ENCODE results near the gene PFDN6. TPM values are rescaled to one million over a fixed set of nuclear protein-coding genes. Genes with fewer than 3 reads are reported as not detected.
"Not testable (repeated sequence)": the region's sequence is repeated elsewhere in the genome, so short reads cannot be mapped to it uniquely, and the experiment has no call there.

Gene PFDN6
- total RNA-seq, 2 experiments from 2014 or later = 106 to 107 TPM

DNA sequence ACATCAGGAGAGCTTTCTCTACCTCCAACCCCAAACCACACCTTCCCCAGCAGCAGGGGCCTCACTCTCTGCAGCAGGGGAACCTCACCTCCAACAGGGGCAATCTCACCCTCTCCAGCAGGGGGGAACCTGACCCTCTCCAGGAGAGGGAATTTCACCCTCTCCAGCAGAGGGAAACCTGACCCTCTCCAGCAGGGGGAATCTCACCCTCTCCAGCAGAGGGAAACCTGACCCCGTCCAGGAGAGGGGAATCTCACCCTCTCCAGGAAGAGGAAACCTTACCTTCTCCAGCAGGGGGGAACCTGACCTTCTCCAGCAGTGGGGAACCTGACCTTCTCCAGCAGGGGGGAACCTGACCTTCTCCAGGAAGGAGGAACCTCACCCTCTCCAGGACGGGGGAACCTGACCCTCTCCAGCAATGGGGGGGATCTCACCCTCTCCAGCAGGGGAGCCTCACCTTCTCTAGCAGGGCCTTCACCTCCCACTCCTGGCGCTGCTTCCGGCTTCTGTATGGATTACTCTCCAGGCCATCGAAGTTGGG lies 9.4 kb upstream of the PFDN6 start:
- H3K27ac Mint-ChIP-seq = peak overlapping the region; percentile 62
- no peaks in the 10 kb centered on the region for H3K9me3 Mint-ChIP-seq
- H3K4me3 Mint-ChIP-seq = no peak overlapping the region
- H3K4me1 Mint-ChIP-seq = peaks cover 39% of the 10 kb centered on the region
- peaks cover 18% of the 10 kb centered on the region for H3K36me3 Mint-ChIP-seq
- no peak for DNase-seq
- H3K27me3 Mint-ChIP-seq = no peaks in the 10 kb centered on the region

GRCh38 chr6:33280539-33280938 lies 8.9 kb upstream of the PFDN6 start:
- no peak overlapping the region for H3K4me3 Mint-ChIP-seq
- peaks cover 34% of the 10 kb centered on the region for H3K4me1 Mint-ChIP-seq
- no peaks in the 10 kb centered on the region for H3K27me3 Mint-ChIP-seq
- H3K36me3 Mint-ChIP-seq = peaks cover 13% of the 10 kb centered on the region
- DNase-seq = no peak
- no peaks in the 10 kb centered on the region for H3K9me3 Mint-ChIP-seq
- H3K27ac Mint-ChIP-seq = no peak overlapping the region

- not testable (repeated sequence) for DNase-seq, H3K27ac Mint-ChIP-seq, H3K9me3 Mint-ChIP-seq, H3K4me3 Mint-ChIP-seq, H3K27me3 Mint-ChIP-seq
- Mint-ChIP-seq H3K4me1 (peaks cover 23% of the 10 kb centered on the region), H3K36me3 (peaks cover 23% of the 10 kb centered on the region)
Measured at GRCh38 chr6:33285214-33285613, 4.2 kb upstream of the PFDN6 start.

GRCh38 chr6:33286946-33287914 lies 2.2 kb upstream of the PFDN6 start:
- Mint-ChIP-seq H3K27me3 (no peaks in the 10 kb centered on the region), H3K36me3 (peaks cover 34% of the 10 kb centered on the region), H3K27ac (no peak overlapping the region), H3K9me3 (no peaks in the 10 kb centered on the region), H3K4me3 (peak overlapping the region; percentile 99), H3K4me1 (peaks cover 27% of the 10 kb centered on the region)
- no peak for DNase-seq

DNA sequence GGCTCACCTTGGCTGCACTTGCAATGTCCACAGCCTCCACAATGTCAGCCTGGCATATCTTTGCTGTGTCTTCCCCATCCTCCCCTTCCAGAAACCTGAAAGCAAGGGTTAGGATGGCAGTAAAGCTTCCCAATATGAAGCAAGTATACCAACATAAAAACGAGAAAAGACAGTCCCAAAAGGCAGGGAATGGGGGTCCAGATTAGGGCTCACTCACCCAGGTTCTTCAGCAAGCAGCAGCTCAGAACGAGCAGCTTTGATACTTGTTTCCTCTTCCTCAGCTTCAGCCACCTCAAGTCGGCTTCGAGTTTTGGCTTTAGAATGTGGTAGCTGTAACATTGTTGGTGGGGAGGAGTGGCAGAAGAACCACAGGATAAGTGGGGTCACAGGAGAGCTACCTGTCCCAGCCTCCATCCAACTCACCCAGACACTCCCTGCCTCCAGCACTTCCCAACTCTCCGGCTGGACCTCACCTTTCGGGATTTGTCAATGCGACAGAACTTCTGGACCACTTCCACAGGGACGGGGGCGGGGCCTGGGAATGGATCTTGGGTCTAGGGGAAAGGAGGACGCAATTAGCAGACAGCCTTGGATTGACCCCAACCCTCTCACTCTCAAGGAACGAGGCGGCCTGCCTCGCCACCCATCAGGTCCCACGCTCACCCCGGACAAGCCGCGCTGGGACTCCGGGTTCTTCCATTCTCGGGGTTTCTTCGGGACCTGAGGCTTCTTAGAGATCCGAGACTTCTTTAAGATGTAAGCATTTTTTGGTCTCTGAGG lies 1.1 kb upstream of the PFDN6 start:
- no peaks in the 10 kb centered on the region for H3K27me3 Mint-ChIP-seq
- peaks cover 34% of the 10 kb centered on the region for H3K36me3 Mint-ChIP-seq
- peak overlapping the region; percentile 97 for H3K27ac Mint-ChIP-seq
- no peaks in the 10 kb centered on the region for H3K9me3 Mint-ChIP-seq
- H3K4me3 Mint-ChIP-seq = peak overlapping the region; percentile 99
- peaks cover 26% of the 10 kb centered on the region for H3K4me1 Mint-ChIP-seq
- no peak for DNase-seq

- DNase-seq = no peak
- Mint-ChIP-seq H3K27ac (peak overlapping the region; percentile 97), H3K27me3 (no peaks in the 10 kb centered on the region), H3K4me3 (peak overlapping the region; percentile 99), H3K4me1 (peaks cover 26% of the 10 kb centered on the region), H3K36me3 (peaks cover 34% of the 10 kb centered on the region), H3K9me3 (no peaks in the 10 kb centered on the region)
Measured at GRCh38 chr6:33289784-33290315, 449 bp downstream of the PFDN6 start.

GRCh38 chr6:33290459-33290858 lies 1.1 kb downstream of the PFDN6 start:
- Mint-ChIP-seq H3K4me3 (peak overlapping the region; percentile 99), H3K4me1 (peaks cover 26% of the 10 kb centered on the region), H3K36me3 (peaks cover 34% of the 10 kb centered on the region), H3K27ac (peak overlapping the region; percentile 97), H3K9me3 (no peaks in the 10 kb centered on the region), H3K27me3 (no peaks in the 10 kb centered on the region)
- DNase-seq = no peak

DNA sequence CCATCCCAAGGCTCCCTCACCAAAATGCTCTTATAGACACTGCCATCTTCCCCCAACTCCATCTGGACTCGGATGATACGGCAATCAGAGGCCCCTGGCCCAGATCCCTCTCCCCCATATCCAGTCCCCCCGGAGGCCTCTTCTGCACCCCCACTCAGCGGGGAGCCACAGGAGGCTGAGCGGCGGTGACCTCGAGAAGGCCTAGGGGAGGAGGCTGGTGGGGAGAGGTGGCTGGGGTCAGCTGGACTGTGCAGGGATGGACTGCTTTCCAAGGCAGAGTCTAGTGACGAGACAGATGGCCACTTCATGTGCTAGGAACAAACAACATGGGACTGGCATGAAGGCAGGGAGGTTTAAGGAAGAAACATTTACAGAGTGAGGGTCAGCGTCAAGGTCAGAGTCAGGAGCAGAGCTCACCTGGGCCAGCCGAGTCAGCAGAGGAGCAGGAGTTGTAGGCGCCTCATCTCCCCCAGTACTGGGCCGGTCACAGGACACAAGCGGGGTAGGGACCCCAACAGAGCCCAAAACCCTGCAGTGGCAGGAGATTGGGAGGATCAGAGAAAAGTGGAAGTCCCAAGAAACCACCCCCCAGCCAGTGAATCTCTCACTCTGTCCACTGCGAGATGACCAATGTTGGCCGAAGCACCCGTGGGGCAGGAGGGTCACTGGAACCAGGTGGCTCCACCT lies 3.7 kb downstream of the PFDN6 start:
- H3K27me3 Mint-ChIP-seq = no peaks in the 10 kb centered on the region
- H3K27ac Mint-ChIP-seq = no peak overlapping the region
- peaks cover 23% of the 10 kb centered on the region for H3K4me1 Mint-ChIP-seq
- H3K9me3 Mint-ChIP-seq = no peaks in the 10 kb centered on the region
- no peak overlapping the region for H3K4me3 Mint-ChIP-seq
- DNase-seq = no peak
- H3K36me3 Mint-ChIP-seq = peaks cover 21% of the 10 kb centered on the region

DNA sequence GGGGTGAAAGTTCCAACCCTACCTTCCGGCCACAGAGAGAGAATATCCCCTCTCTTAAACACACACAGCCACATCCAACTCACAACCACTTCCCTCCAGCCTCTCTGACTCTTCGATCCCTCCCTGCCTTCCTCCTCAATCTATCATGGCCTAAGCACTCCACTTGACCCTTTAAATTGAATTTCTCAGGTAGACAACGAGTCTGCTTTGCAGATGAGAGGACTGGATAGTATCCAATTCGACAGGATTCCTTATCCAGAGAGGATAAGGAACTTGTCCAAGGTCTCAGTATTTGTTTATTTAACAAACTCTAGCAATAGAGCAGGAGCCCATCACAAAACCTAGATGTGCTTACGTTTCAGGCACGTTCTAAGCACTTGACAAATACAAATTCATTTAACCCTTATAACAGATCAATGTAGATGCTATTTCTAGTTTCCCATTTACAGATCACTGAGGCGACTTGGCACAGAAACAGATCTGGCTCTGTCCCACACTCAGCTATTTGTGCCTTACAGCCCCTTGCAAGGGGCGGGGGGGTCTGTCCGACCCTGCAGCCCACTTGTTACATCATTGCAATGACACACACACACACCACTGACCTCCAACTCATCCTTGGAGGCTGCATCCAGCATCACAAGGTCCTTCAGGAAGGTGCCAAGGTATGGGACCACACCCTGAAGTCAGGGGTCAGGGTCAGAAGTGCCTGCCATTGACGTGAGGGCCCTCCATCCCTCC lies 4.9 kb downstream of the PFDN6 start:
- peak overlapping the region; percentile 21 for H3K27ac Mint-ChIP-seq
- no peaks in the 10 kb centered on the region for H3K9me3 Mint-ChIP-seq
- DNase-seq = no peak
- H3K4me3 Mint-ChIP-seq = no peak overlapping the region
- H3K4me1 Mint-ChIP-seq = peaks cover 27% of the 10 kb centered on the region
- peaks cover 20% of the 10 kb centered on the region for H3K36me3 Mint-ChIP-seq
- peaks cover 2% of the 10 kb centered on the region for H3K27me3 Mint-ChIP-seq

DNA sequence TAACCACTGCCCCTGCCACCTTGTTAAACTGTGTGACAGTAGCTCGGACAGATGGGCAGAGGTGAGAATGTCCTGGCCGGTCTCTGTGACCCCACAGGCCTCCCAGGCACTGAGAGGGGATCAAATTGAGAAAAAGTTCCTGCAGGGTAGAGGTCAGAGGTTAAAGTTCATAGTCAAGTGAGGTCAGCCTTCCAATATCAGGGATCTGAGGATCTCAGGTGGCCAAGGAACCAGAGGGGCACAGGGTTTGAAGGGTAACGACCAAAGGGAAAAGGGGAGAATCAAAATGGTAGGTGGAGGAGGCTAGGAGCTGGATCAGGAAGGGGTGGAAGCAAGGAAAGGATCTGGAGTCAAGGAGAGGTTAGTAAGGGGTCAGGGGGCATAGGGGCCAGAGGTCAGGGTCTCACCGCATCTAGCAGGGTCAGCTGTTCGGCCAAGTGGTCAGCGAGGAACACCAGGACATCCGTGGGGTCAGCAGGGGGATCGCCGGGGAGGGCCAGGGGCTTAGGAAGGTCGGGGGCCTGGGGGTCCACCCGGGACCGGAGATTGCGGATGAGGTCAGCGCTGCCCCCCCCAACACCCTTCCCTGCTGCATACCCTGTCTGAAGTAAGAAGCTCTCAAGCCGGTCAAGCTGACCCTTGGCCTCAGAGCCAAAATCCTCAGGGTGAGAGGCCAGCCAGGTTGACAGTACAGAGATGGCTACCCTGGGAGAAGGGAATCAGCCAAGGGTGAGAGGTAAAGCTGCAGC lies 6.4 kb downstream of the PFDN6 start:
- H3K9me3 Mint-ChIP-seq = no peaks in the 10 kb centered on the region
- peaks cover 24% of the 10 kb centered on the region for H3K36me3 Mint-ChIP-seq
- H3K4me1 Mint-ChIP-seq = peaks cover 34% of the 10 kb centered on the region
- no peak overlapping the region for H3K4me3 Mint-ChIP-seq
- no peak for DNase-seq
- H3K27ac Mint-ChIP-seq = no peak overlapping the region
- H3K27me3 Mint-ChIP-seq = peaks cover 5% of the 10 kb centered on the region

- no peak overlapping the region for H3K4me3 Mint-ChIP-seq
Measured at GRCh38 chr6:33296797-33297405, 7.5 kb downstream of the PFDN6 start.

GRCh38 chr6:33297406-33297955 lies 8.1 kb downstream of the PFDN6 start:
- Mint-ChIP-seq H3K4me3 (peak overlapping the region; percentile 57), H3K27ac (peak overlapping the region; percentile 56), H3K36me3 (peaks cover 30% of the 10 kb centered on the region), H3K4me1 (peaks cover 29% of the 10 kb centered on the region), H3K27me3 (peaks cover 5% of the 10 kb centered on the region), H3K9me3 (no peaks in the 10 kb centered on the region)
- DNase-seq = no peak

More at GRCh38 chr6:33296797-33297405, 7.5 kb downstream of the PFDN6 start:
- H3K27me3 Mint-ChIP-seq = peaks cover 5% of the 10 kb centered on the region
- H3K36me3 Mint-ChIP-seq = peaks cover 25% of the 10 kb centered on the region
- peaks cover 29% of the 10 kb centered on the region for H3K4me1 Mint-ChIP-seq
- no peak for DNase-seq
- peak overlapping the region; percentile 56 for H3K27ac Mint-ChIP-seq
- H3K9me3 Mint-ChIP-seq = no peaks in the 10 kb centered on the region

Data from activated naive CD8-positive, alpha-beta T cell treated with anti-CD3 and anti-CD28 coated beads for 36 hours (primary cell).